ENCODE data around the gene KDM1B. TPM values are rescaled to one million over a fixed set of nuclear protein-coding genes. Genes with fewer than 3 reads are reported as not detected.

Gene KDM1B
- total RNA-seq, 1 donor from 2014 or later = 16.9 TPM

DNA sequence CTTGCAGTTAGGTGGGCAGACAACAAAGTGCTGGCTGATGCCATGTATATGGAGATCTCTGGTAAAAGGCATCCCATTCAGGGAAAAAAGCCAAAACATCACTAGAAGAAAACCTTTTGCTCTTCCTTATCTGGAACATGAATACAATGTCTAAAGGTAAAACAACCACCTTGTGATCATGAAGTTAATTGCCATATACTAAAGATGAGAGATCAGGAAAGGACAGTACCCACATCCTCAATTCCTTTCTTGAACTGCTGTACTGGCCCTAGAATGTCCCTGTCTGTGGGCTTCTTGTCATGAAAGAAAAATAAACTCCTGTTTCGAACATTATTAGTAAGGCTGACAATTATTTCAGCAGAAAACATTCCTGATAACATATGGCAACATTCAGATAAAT is 89.9 kb downstream of the KDM1B start:
- H3K4me1 Mint-ChIP-seq = no peaks in the 10 kb centered on the region
- H3K4me3 ChIP-seq = no peak overlapping the region
- no peaks in the 10 kb centered on the region for H3K9me3 Mint-ChIP-seq
- no peak for DNase-seq (ENCODE audit: low spot score)
- peaks cover 42% of the 10 kb centered on the region for H3K36me3 ChIP-seq
- TF ChIP-seq, protein P1, sequence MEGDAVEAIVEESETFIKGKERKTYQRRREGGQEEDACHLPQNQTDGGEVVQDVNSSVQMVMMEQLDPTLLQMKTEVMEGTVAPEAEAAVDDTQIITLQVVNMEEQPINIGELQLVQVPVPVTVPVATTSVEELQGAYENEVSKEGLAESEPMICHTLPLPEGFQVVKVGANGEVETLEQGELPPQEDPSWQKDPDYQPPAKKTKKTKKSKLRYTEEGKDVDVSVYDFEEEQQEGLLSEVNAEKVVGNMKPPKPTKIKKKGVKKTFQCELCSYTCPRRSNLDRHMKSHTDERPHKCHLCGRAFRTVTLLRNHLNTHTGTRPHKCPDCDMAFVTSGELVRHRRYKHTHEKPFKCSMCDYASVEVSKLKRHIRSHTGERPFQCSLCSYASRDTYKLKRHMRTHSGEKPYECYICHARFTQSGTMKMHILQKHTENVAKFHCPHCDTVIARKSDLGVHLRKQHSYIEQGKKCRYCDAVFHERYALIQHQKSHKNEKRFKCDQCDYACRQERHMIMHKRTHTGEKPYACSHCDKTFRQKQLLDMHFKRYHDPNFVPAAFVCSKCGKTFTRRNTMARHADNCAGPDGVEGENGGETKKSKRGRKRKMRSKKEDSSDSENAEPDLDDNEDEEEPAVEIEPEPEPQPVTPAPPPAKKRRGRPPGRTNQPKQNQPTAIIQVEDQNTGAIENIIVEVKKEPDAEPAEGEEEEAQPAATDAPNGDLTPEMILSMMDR (IDR thresholded peaks at IDR 0.05) = no peak
- TF ChIP-seq EZH2phosphoT487 (IDR thresholded peaks at IDR 0.05) = no peak
- TF ChIP-seq EZH2 (IDR thresholded peaks at IDR 0.05) = no peak
- no peak overlapping the region for H2AFZ ChIP-seq (replicated peaks)
- H3K9ac ChIP-seq = no peak overlapping the region
- no peak overlapping the region for H3K4me2 ChIP-seq
- H3K27me3 Mint-ChIP-seq (ENCODE audit: insufficient read depth, low read depth) = peaks cover 2% of the 10 kb centered on the region
- H4K20me1 ChIP-seq (ENCODE audit: low read depth) = peaks cover 61% of the 10 kb centered on the region
- peaks cover 15% of the 10 kb centered on the region for H3F3A ChIP-seq (ENCODE audit: low read depth)
- H3K27ac ChIP-seq = no peak overlapping the region
- H3K9me3 ChIP-seq (ENCODE audit: low read depth) = no peaks in the 10 kb centered on the region
- no peaks in the 10 kb centered on the region for H3K4me1 ChIP-seq
- H3K79me2 ChIP-seq (ENCODE audit: low read depth) = peaks cover 100% of the 10 kb centered on the region
- H3K27me3 ChIP-seq = no peaks in the 10 kb centered on the region
- H3K36me3 Mint-ChIP-seq = peaks cover 67% of the 10 kb centered on the region
- no peak overlapping the region for H3K27ac Mint-ChIP-seq
- H3K4me3 Mint-ChIP-seq = no peak overlapping the region

DNA sequence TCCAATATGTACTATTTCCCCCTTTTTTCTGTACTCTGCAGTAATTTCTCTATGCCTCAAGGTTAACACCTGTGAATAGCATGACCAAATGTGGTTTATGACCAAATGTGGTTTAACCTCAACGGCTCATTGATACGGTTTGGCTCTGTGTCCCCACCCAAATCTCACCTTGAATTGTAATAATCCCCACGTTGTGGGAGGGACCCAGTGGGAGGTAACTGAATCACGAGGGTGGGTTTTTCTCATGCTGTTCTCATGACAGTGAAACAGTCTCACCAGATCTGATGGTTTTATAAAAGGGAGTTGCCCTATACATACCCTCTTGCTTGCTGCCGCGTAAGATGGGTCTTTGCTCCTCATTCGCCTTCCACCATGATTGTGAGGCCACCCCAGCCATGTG is 90.4 kb downstream of the KDM1B start:
- Histone ChIP-seq H3K27ac (no peak overlapping the region), H4K20me1 (ENCODE audit: low read depth) (peaks cover 64% of the 10 kb centered on the region), H3K9me3 (ENCODE audit: low read depth) (no peaks in the 10 kb centered on the region), H3K9ac (no peak overlapping the region), H2AFZ (replicated peaks) (no peak overlapping the region), H3K36me3 (peaks cover 42% of the 10 kb centered on the region), H3F3A (ENCODE audit: low read depth) (peaks cover 12% of the 10 kb centered on the region), H3K4me3 (no peak overlapping the region), H3K27me3 (no peaks in the 10 kb centered on the region), H3K4me1 (no peaks in the 10 kb centered on the region), H3K4me2 (no peak overlapping the region), H3K79me2 (ENCODE audit: low read depth) (peaks cover 100% of the 10 kb centered on the region)
- Mint-ChIP-seq H3K4me3 (no peak overlapping the region), H3K9me3 (no peaks in the 10 kb centered on the region), H3K4me1 (no peaks in the 10 kb centered on the region), H3K36me3 (peaks cover 65% of the 10 kb centered on the region), H3K27ac (no peak overlapping the region), H3K27me3 (ENCODE audit: insufficient read depth, low read depth) (peaks cover 2% of the 10 kb centered on the region)
- TF ChIP-seq, protein P1 (IDR thresholded peaks at IDR 0.05) = no peak
- TF ChIP-seq EZH2phosphoT487 (IDR thresholded peaks at IDR 0.05) (no peak), EZH2 (IDR thresholded peaks at IDR 0.05) (no peak)
- no peak for DNase-seq (ENCODE audit: low spot score)

DNA sequence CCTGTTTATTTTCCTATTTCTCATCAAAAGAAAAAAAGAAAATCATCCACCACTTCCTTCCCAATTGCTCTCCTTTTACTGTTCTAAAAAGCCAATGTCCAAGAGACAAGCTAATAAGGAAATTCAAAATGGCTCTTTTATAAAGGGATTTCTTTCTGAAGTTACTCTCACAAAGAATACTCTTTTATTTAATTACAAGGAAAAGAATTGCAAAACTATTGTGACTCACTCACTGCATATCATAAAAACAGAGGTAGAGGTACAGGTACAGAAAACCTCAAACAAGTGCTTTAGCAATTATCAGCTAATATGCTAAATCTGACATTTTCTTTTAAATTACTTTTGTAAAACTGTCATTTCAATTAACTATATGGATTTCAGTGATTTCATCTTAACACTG is 91.0 kb downstream of the KDM1B start:
- Mint-ChIP-seq H3K9me3 (no peaks in the 10 kb centered on the region), H3K27me3 (ENCODE audit: insufficient read depth, low read depth) (peaks cover 2% of the 10 kb centered on the region), H3K4me1 (no peaks in the 10 kb centered on the region), H3K4me3 (no peak overlapping the region), H3K27ac (no peak overlapping the region), H3K36me3 (peaks cover 61% of the 10 kb centered on the region)
- Histone ChIP-seq H3K4me3 (no peak overlapping the region), H3K36me3 (peaks cover 47% of the 10 kb centered on the region), H3K79me2 (ENCODE audit: low read depth) (peaks cover 100% of the 10 kb centered on the region), H3K9ac (no peak overlapping the region), H3K4me1 (no peaks in the 10 kb centered on the region), H3K27ac (no peak overlapping the region), H2AFZ (replicated peaks) (no peak overlapping the region), H3F3A (ENCODE audit: low read depth) (peaks cover 13% of the 10 kb centered on the region), H4K20me1 (ENCODE audit: low read depth) (peaks cover 69% of the 10 kb centered on the region), H3K4me2 (no peak overlapping the region), H3K9me3 (ENCODE audit: low read depth) (no peaks in the 10 kb centered on the region), H3K27me3 (no peaks in the 10 kb centered on the region)
- no peak for DNase-seq (ENCODE audit: low spot score)
- TF ChIP-seq EZH2phosphoT487 (IDR thresholded peaks at IDR 0.05) (no peak), EZH2 (IDR thresholded peaks at IDR 0.05) (no peak)
- TF ChIP-seq, protein P1 (IDR thresholded peaks at IDR 0.05) = no peak

Measured in neural progenitor cell (in vitro differentiated cells).